ENCODE measurements around the gene MRM3. TPM values are rescaled to one million over a fixed set of nuclear protein-coding genes. Genes with fewer than 3 reads are reported as not detected.
A peak's percentile ranks its signal among the peaks of the same experiment; 100 is the strongest.
"Not testable (repeated sequence)": the region's sequence is repeated elsewhere in the genome, so short reads cannot be mapped to it uniquely, and the experiment has no call there.

MRM3 gene
- total RNA-seq, 1 donor from 2014 or later, result 21.2 TPM

DNA sequence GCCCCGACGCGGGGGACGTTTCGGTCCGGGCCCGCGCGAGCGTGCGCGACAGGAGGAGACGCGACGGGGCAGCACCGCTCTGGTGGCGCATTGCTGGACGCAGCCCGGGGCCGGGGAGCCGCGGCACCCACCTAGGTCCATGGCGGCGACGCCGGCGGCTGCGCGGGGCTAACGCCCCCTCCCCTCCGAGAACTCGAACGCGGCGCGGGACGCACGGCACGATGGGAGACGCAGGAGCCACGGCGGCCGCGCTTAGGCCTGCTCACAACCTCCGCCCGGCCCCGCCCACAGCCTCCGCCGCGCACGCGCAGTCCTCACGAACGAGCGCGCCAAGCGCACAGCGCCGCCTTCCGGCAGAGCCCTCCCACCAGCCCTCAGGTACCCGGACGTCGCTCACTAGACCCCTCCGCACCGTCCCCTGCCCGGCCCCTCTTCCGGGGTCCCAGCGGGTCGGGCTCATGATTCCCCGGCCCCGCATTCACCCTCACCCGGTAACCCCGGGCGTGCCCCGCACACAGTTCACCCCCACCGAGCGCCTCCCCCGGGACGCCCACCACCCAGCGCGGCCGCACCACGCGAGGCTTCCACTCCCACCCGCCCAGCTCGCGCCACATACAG lies 30.0 kb upstream of the MRM3 start, which contains the start of gene GEMIN4:
GEMIN4 (minus strand) TSS at position 263 of the 618 bp plus-strand sequence; CDS start at position 141, 122 bp downstream.
- TF ChIP-seq CTCF (conservative IDR thresholded peaks at IDR 0.05), result peak; percentile 97
- Mint-ChIP-seq H3K36me3 (ENCODE audit: low read depth) (peaks cover 37% of the 10 kb centered on the region), H3K4me3 (peak within 1 kb of the TSS; percentile 93), H3K4me1 (peaks cover 54% of the 10 kb centered on the region), H3K27ac (ENCODE audit: unreplicated experiment) (peak within 1 kb of the TSS; percentile 98), H3K27me3 (ENCODE audit: low read depth) (no peaks in the 10 kb centered on the region), H3K9me3 (peaks cover 5% of the 10 kb centered on the region)
- DNase-seq (ENCODE audit: low read depth, low spot score), result peak; percentile 99

GRCh38 chr17:752620-753219 lies 29.4 kb upstream of the MRM3 start:
- peak overlapping the region; percentile 98 for H3K27ac Mint-ChIP-seq (ENCODE audit: unreplicated experiment)
- H3K36me3 Mint-ChIP-seq (ENCODE audit: low read depth), result peaks cover 39% of the 10 kb centered on the region
- peaks cover 54% of the 10 kb centered on the region for H3K4me1 Mint-ChIP-seq
- DNase-seq (ENCODE audit: low read depth, low spot score), result no peak
- peaks cover 5% of the 10 kb centered on the region for H3K9me3 Mint-ChIP-seq
- peak overlapping the region; percentile 91 for H3K4me3 Mint-ChIP-seq
- no peaks in the 10 kb centered on the region for H3K27me3 Mint-ChIP-seq (ENCODE audit: low read depth)
- no peak for TF ChIP-seq CTCF (conservative IDR thresholded peaks at IDR 0.05)

- Mint-ChIP-seq H3K4me1 (peaks cover 54% of the 10 kb centered on the region), H3K9me3 (peaks cover 5% of the 10 kb centered on the region), H3K27me3 (ENCODE audit: low read depth) (no peaks in the 10 kb centered on the region), H3K27ac (ENCODE audit: unreplicated experiment) (no peak overlapping the region), H3K36me3 (ENCODE audit: low read depth) (peaks cover 32% of the 10 kb centered on the region), H3K4me3 (peak overlapping the region; percentile 85)
- DNase-seq (ENCODE audit: low read depth, low spot score), result no peak
- no peak for TF ChIP-seq CTCF (conservative IDR thresholded peaks at IDR 0.05)
Observed at GRCh38 chr17:753418-753817, 28.7 kb upstream of the MRM3 start.

- peaks cover 45% of the 10 kb centered on the region for H3K4me1 Mint-ChIP-seq
- not testable (repeated sequence) for DNase-seq (ENCODE audit: low read depth, low spot score); H3K27me3 Mint-ChIP-seq (ENCODE audit: low read depth); H3K9me3 Mint-ChIP-seq
- H3K4me3 Mint-ChIP-seq, result peak overlapping the region; percentile 65
- H3K27ac Mint-ChIP-seq (ENCODE audit: unreplicated experiment), result peak overlapping the region; percentile 75
- peaks cover 27% of the 10 kb centered on the region for H3K36me3 Mint-ChIP-seq (ENCODE audit: low read depth)
Observed at GRCh38 chr17:755319-755961, 26.7 kb upstream of the MRM3 start.

DNA sequence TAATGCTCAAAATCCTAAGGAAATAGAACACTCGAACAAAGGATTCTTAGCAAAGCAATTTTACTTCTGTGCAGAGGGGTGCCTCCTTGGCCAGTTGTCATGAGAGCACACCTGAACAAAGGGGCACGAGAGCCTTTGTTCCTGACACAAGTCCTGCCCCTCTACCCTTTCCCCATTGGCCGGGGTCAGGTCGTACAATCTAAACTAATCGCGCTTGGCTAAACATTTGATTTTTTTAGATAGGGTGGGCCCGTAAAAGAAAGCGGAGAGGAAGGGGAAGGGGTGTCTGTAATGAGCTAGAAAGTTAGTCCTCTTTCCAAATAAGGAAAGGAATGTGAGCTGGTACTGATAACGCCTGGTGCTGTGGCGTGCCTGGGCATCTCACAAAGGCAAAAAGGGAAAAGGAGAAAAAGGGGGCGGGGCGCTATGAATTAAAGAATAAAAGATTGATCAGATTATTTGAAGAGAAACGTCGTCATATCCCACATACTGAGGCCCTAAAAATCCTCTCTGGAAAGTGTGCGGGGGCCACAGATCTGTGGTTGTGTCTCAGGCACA lies 26.1 kb upstream of the MRM3 start:
- H3K36me3 Mint-ChIP-seq (ENCODE audit: low read depth), result peaks cover 28% of the 10 kb centered on the region
- not testable (repeated sequence) for H3K9me3 Mint-ChIP-seq; DNase-seq (ENCODE audit: low read depth, low spot score); H3K27me3 Mint-ChIP-seq (ENCODE audit: low read depth)
- H3K4me1 Mint-ChIP-seq, result peaks cover 38% of the 10 kb centered on the region
- peak overlapping the region; percentile 75 for H3K27ac Mint-ChIP-seq (ENCODE audit: unreplicated experiment)
- H3K4me3 Mint-ChIP-seq, result peak overlapping the region; percentile 65

DNA sequence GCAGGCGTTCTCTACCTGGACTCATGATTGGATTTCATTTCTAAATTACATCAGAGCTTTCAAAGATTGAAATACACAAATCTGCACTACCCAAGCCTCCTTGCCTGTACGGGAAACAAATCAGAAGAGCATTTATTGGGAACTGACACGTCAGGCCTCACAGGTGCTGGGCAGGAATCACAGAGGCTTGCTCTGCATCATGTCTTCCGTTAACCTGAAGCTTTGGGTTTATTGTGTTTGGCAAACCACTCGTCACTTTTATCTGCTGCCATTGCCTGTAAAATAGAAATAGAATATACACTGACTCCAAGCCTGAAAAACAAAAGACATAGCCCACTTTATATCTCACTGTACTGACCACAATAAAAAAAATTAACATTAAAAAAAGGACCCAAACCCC lies 22.2 kb upstream of the MRM3 start:
- peaks cover 15% of the 10 kb centered on the region for H3K4me1 Mint-ChIP-seq
- TF ChIP-seq CTCF (conservative IDR thresholded peaks at IDR 0.05), result no peak
- H3K27ac Mint-ChIP-seq (ENCODE audit: unreplicated experiment), result no peak overlapping the region
- H3K9me3 Mint-ChIP-seq, result no peaks in the 10 kb centered on the region
- no peak overlapping the region for H3K4me3 Mint-ChIP-seq
- no peak for DNase-seq (ENCODE audit: low read depth, low spot score)
- peaks cover 36% of the 10 kb centered on the region for H3K36me3 Mint-ChIP-seq (ENCODE audit: low read depth)
- no peaks in the 10 kb centered on the region for H3K27me3 Mint-ChIP-seq (ENCODE audit: low read depth)
